NCI-H2196 (cell line): Measurements from ENCODE around the gene B4GALNT1.
"Not testable (repeated sequence)": the region's sequence is repeated elsewhere in the genome, so short reads cannot be mapped to it uniquely, and the experiment has no call there.

ENCODE experiments used
- DNase-seq: peaks from one replicate; lab custom pipeline; 2025; ENCODE audit not compliant: unreplicated experiment; lab: John Stamatoyannopoulos, UW

B4GALNT1 gene

DNA sequence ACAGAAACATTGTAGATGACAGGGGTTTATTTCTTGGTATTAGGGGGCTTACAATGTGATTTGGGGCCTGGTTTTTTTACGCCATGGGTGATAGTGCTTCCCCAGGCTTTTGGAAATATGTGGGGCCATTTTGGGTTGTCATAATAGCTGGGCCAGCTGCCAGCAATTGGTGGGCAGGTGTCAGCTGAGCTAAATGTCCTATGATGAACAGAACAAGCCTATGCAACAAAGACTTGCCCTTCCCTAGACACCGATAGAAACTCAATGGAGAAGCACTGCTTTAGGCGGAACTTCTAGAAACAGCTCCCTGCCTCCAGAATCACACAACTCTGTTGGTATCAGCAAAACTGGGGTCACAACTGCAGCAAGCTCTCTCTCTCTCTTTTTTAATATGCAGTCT is 5.1 kb upstream of the B4GALNT1 start:
- DNase-seq, result no peak

DNA sequence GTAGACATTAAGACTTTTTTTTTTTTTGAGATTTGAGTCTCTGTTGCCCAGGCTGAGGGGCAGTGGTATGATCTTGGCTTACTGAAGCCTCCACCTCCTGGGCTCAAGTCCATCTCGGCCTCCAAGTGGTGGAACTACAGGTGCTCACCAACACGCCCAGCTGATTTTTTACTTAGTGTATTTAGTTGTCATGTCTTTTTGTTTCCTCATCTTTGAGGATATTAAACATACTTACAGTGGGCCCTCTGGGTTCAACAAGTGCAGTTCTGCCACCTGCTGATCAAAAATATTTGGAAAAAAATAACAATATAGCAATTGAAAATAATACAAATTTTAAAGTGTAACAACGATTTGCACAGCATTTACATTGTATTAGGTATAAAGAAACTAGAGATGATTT is 4.4 kb upstream of the B4GALNT1 start:
- no peak for DNase-seq

DNA sequence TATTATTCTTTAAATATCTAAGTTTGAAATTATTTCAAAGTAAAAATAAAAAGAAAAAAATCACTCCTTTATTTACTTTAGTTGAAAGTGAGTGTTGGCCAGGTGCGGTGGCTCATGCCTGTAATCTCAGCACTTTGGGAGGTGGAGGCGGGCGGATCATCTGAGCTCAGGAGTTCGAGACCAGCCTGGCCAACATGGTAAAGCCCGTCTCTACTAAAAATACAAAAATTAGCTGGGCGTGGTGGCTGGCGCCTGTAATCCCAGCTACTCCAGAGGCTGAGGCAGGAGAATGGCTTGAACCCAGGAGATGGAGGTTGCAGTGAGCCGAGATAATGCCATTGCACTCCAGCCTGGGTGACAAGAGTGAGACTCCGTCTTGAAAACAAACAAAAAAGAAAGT is 3.7 kb upstream of the B4GALNT1 start:
- not testable (repeated sequence) for DNase-seq

GRCh38 chr12:57632073-57632957 is 686 bp downstream of the B4GALNT1 start:
- no peak for DNase-seq

- DNase-seq, result no peak
These were observed 1.4 kb downstream of the B4GALNT1 start for GRCh38 chr12:57631566-57632072.

GRCh38 chr12:57630891-57631433 is 2.0 kb downstream of the B4GALNT1 start:
- no peak for DNase-seq

GRCh38 chr12:57629897-57630471 is 3.0 kb downstream of the B4GALNT1 start:
- no peak for DNase-seq

- no peak for DNase-seq
These were observed 4.5 kb downstream of the B4GALNT1 start for GRCh38 chr12:57628280-57629191.

GRCh38 chr12:57627501-57628279 is 5.3 kb downstream of the B4GALNT1 start:
- DNase-seq, result no peak

GRCh38 chr12:57626921-57627445 is 6.0 kb downstream of the B4GALNT1 start:
- no peak for DNase-seq

GRCh38 chr12:57626111-57626920 is 6.7 kb downstream of the B4GALNT1 start:
- DNase-seq, result no peak

DNA sequence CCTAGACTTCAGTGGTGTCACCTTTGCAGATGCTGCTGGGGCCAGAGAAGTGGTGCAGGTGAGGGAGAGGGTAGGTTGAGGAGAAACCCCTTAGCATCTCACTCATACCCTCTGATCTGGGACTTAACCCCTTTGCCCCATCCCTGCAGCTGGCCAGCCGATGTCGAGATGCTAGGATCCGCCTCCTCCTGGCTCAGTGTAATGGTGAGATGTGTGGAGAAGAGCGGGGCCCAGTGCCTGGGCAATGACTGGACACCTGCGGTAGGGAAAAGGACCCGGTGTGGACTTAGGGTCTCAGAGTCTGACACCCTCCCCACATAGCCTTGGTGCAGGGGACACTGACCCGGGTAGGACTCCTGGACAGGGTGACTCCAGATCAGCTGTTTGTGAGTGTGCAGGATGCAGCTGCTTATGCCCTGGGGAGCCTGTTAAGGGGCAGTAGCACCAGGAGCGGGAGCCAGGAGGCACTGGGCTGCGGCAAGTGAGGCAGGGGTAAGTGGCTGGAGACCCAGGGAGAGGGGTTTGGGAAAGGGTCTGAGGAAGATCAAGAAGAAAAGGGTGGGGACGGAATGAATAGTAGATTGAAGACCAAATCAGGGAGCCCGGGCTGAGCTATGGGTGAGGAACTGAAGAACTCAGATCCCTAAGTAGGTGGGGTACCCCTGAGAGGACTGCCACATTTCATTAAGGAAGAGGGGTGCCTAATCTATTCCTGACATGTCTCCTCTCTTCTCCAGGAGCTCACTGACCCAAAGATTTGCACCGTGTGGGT is 7.6 kb downstream of the B4GALNT1 start:
- DNase-seq, result no peak

- DNase-seq, result no peak
These were observed 8.4 kb downstream of the B4GALNT1 start for GRCh38 chr12:57624441-57625220.

GRCh38 chr12:57623811-57624390 is 9.1 kb downstream of the B4GALNT1 start:
- no peak for DNase-seq

GRCh38 chr12:57623385-57623784 is 9.6 kb downstream of the B4GALNT1 start:
- no peak for DNase-seq

DNA sequence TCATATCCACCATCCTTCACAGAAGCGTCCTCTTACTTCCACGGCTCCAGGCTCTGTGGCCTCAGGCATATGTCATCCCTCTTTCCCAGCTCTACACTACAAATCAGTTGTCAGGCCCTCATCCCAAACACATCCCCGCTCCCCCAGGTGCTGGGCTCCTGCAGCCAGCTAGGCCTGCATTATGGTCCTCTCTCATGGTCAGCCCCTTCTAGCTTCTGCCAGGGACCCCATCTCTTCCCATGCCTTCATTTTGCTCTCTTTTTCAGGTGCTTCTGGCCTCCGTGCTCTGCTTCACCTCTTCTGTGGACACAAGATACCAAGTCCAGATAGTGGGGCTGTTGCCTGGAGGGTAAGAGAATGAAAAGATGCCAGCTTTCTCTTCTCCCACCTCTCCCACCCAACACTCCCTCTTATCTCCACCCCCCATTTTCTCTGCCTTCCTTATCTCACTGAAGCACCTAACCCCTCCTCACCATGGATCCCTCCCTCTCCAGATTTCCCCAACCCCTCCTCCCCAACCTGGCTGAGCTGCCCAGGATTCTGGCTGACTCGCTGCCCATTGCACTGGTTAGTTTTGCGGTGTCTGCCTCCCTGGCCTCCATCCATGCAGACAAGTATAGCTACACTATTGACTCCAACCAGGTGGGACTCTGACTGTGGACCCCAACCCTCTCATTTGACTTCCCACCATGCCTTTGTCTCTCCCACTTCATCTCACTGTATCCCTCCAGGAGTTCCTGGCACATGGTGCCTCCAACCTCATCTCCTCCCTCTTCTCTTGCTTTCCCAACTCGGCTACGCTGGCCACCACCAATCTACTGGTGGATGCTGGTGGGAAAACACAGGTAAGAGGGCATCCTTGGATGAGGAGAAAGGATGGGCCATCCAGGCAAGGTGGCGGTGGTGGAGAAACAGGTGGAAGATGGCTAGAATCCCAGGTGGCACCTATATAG is 10.4 kb downstream of the B4GALNT1 start:
- no peak for DNase-seq
